Astrocyte (in vitro differentiated cells and primary cell): ENCODE results near the gene ZDHHC8. TPM values are rescaled to one million over a fixed set of nuclear protein-coding genes. Genes with fewer than 3 reads are reported as not detected.

Source experiments
- DNase-seq: peaks from one replicate; pipeline ENCODE4 v3.0.0-alpha.2; 2010; ENCODE audit warnings: low read depth
- FAIRE-seq: peaks from 2 replicates; lab custom pipeline; 2011; peaks lifted over from hg19 to GRCh38; lab: Jason Lieb, UNC
- H2AFZ ChIP-seq: 2 replicates; pipeline ENCODE4 v1.6.0; 2012; ENCODE audit warnings: low read depth, low read length, inconsistent platforms
- H3K27ac ChIP-seq: 2 replicates; pipeline ENCODE4 v1.5.1; 2011; ENCODE audit warnings: low read depth, low read length, inconsistent platforms
- H3K27me3 ChIP-seq: 2 replicates; pipeline ENCODE4 v1.6.0; 2011; ENCODE audit warnings: low read length, inconsistent platforms; ENCODE audit not compliant: insufficient read depth
- H3K36me3 ChIP-seq: 2 replicates; pipeline ENCODE4 v1.5.1; 2011; ENCODE audit warnings: low read length, inconsistent platforms; ENCODE audit not compliant: insufficient read depth
- H3K4me1 ChIP-seq: 2 replicates; pipeline ENCODE4 v1.5.1; 2011; ENCODE audit warnings: low read length, inconsistent platforms; ENCODE audit not compliant: insufficient read depth
- H3K4me2 ChIP-seq: 2 replicates; pipeline ENCODE4 v1.6.0; 2012; ENCODE audit warnings: low read length, inconsistent platforms
- H3K4me3 ChIP-seq: 2 replicates; pipeline ENCODE4 v1.5.1; 2011; ENCODE audit warnings: low read depth, mild to moderate bottlenecking, low read length, inconsistent platforms; ENCODE audit not compliant: insufficient read depth
- H3K79me2 ChIP-seq: 2 replicates; pipeline ENCODE4 v1.6.0; 2012; ENCODE audit warnings: mild to moderate bottlenecking, low read length, inconsistent platforms; ENCODE audit not compliant: insufficient read depth
- H3K9ac ChIP-seq: 2 replicates; pipeline ENCODE4 v1.6.0; 2012; ENCODE audit warnings: mild to moderate bottlenecking, low read length, inconsistent platforms
- H3K9me3 ChIP-seq: 2 replicates; pipeline ENCODE4 v1.5.1; 2012; ENCODE audit warnings: low read depth, mild to moderate bottlenecking, low read length, inconsistent platforms; ENCODE audit not compliant: insufficient read depth
- H4K20me1 ChIP-seq: 2 replicates; pipeline ENCODE4 v1.6.0; 2012; ENCODE audit warnings: low read length, inconsistent platforms; ENCODE audit not compliant: insufficient read depth
- H3K27ac Mint-ChIP-seq: one replicate; pipeline ENCODE4 v1.8.0; 2021; ENCODE audit warnings: mild to moderate bottlenecking, mixed read lengths; ENCODE audit not compliant: unreplicated experiment
- H3K27me3 Mint-ChIP-seq: one replicate; pipeline ENCODE4 v1.8.0; 2021; ENCODE audit warnings: low read depth, mixed read lengths; ENCODE audit not compliant: unreplicated experiment
- H3K36me3 Mint-ChIP-seq: one replicate; pipeline ENCODE4 v1.8.0; 2021; ENCODE audit warnings: low read depth, mixed read lengths; ENCODE audit not compliant: unreplicated experiment
- H3K4me1 Mint-ChIP-seq: one replicate; pipeline ENCODE4 v1.8.0; 2021; ENCODE audit warnings: low read depth, mixed read lengths; ENCODE audit not compliant: unreplicated experiment
- H3K4me3 Mint-ChIP-seq: one replicate; pipeline ENCODE4 v1.8.0; 2021; ENCODE audit warnings: mild to moderate bottlenecking, moderate library complexity, mixed read lengths; ENCODE audit not compliant: unreplicated experiment
- H3K9me3 Mint-ChIP-seq: one replicate; pipeline ENCODE4 v1.8.0; 2021; ENCODE audit warnings: mild to moderate bottlenecking, mixed read lengths; ENCODE audit not compliant: unreplicated experiment
- CTCF ChIP-seq: IDR thresholded peaks from 2 replicates; pipeline ENCODE4 v1.5.1; 2011; ENCODE audit warnings: low read depth, mild to moderate bottlenecking, inconsistent platforms, low read length, moderate library complexity; ENCODE audit not compliant: insufficient read depth
- EZH2 ChIP-seq: IDR thresholded peaks from 2 replicates; pipeline ENCODE4 v1.6.1; 2012; ENCODE audit warnings: mild to moderate bottlenecking, low read length, inconsistent platforms; ENCODE audit not compliant: insufficient read depth
- total RNA-seq: library from RNA; stranded (reverse); gene quantifications from 2 replicates; pipeline ENCODE4 v1.2.1, GENCODE V29; 2021

Gene ZDHHC8
- total RNA-seq, 1 donor from 2014 or later, result 88.3 TPM

GRCh38 chr22:20128619-20128901 lies 3.0 kb upstream of the ZDHHC8 start:
- H3K36me3 ChIP-seq, result peaks cover 7% of the 10 kb centered on the region
- Mint-ChIP-seq H3K4me3 (no peak overlapping the region), H3K36me3 (peaks cover 5% of the 10 kb centered on the region), H3K9me3 (no peaks in the 10 kb centered on the region), H3K4me1 (peaks cover 3% of the 10 kb centered on the region), H3K27ac (no peak overlapping the region), H3K27me3 (no peaks in the 10 kb centered on the region)
- H3K4me1 ChIP-seq, result peaks cover 8% of the 10 kb centered on the region
- no peak overlapping the region for H2AFZ ChIP-seq
- no peak overlapping the region for H3K4me2 ChIP-seq
- no peaks in the 10 kb centered on the region for H3K27me3 ChIP-seq
- DNase-seq (no peak), FAIRE-seq (no peak)
- no peaks in the 10 kb centered on the region for H3K9me3 ChIP-seq
- peaks cover 29% of the 10 kb centered on the region for H3K79me2 ChIP-seq
- no peak overlapping the region for H3K4me3 ChIP-seq
- H4K20me1 ChIP-seq, result peaks cover 35% of the 10 kb centered on the region
- TF ChIP-seq EZH2 (no peak), CTCF (no peak)
- H3K9ac ChIP-seq, result no peak overlapping the region
- no peak overlapping the region for H3K27ac ChIP-seq

- Histone ChIP-seq H3K9ac (no peak overlapping the region), H3K4me3 (no peak overlapping the region), H3K9me3 (no peaks in the 10 kb centered on the region), H3K4me1 (peaks cover 8% of the 10 kb centered on the region), H3K4me2 (no peak overlapping the region), H3K79me2 (peaks cover 29% of the 10 kb centered on the region), H2AFZ (no peak overlapping the region), H4K20me1 (peaks cover 35% of the 10 kb centered on the region), H3K27me3 (no peaks in the 10 kb centered on the region), H3K36me3 (peaks cover 4% of the 10 kb centered on the region), H3K27ac (no peak overlapping the region)
- H3K27ac Mint-ChIP-seq, result no peak overlapping the region
- DNase-seq (no peak), FAIRE-seq (no peak)
- H3K27me3 Mint-ChIP-seq, result no peaks in the 10 kb centered on the region
- peaks cover 4% of the 10 kb centered on the region for H3K4me1 Mint-ChIP-seq
- H3K36me3 Mint-ChIP-seq, result peaks cover 6% of the 10 kb centered on the region
- no peak overlapping the region for H3K4me3 Mint-ChIP-seq
- TF ChIP-seq CTCF, result peak; percentile 14
- TF ChIP-seq EZH2, result no peak
- no peaks in the 10 kb centered on the region for H3K9me3 Mint-ChIP-seq
Measured at GRCh38 chr22:20128902-20129746, 2.5 kb upstream of the ZDHHC8 start.

GRCh38 chr22:20129747-20130014 lies 1.9 kb upstream of the ZDHHC8 start:
- Histone ChIP-seq H3K27ac (no peak overlapping the region), H2AFZ (no peak overlapping the region), H3K9ac (no peak overlapping the region), H3K4me1 (peaks cover 8% of the 10 kb centered on the region), H3K4me2 (no peak overlapping the region), H3K27me3 (no peaks in the 10 kb centered on the region), H3K9me3 (no peaks in the 10 kb centered on the region), H3K4me3 (no peak overlapping the region), H4K20me1 (peaks cover 36% of the 10 kb centered on the region), H3K79me2 (peaks cover 29% of the 10 kb centered on the region), H3K36me3 (peaks cover 4% of the 10 kb centered on the region)
- TF ChIP-seq EZH2, result no peak
- TF ChIP-seq CTCF, result no peak
- H3K36me3 Mint-ChIP-seq, result peaks cover 6% of the 10 kb centered on the region
- FAIRE-seq (no peak), DNase-seq (no peak)
- H3K27me3 Mint-ChIP-seq, result no peaks in the 10 kb centered on the region
- no peaks in the 10 kb centered on the region for H3K9me3 Mint-ChIP-seq
- H3K4me1 Mint-ChIP-seq, result peaks cover 4% of the 10 kb centered on the region
- H3K27ac Mint-ChIP-seq, result no peak overlapping the region
- H3K4me3 Mint-ChIP-seq, result no peak overlapping the region
